ENCODE measurements around the gene ELP6.

DNA sequence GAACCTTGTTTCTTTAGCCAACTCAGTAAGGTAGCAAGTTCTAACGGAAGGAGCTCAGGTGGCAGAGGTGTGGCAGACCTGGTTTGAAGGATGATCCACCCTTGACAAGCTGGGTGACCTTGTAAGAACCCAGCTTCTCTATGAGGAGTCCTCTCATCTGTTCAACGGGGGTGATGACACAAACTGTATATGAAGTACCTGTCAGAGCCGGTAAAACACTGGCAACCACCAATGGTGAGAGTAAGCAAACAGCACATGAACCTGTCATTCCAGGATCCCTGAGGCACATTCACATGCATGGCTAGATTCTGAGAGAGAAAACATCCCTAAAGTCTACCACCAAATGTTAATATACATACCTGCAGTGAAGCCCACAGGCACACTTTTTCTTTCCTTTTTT lies 40.1 kb downstream of the ELP6 start:
- TF ChIP-seq TEAD4 (IDR thresholded peaks at IDR 0.05) = no peak
- TF ChIP-seq EP300 (IDR thresholded peaks at IDR 0.05; ENCODE audit: borderline replicate concordance) = no peak
- no peak for TF ChIP-seq RAD21 (IDR thresholded peaks at IDR 0.05; ENCODE audit: low read depth)
- TF ChIP-seq TCF12 (IDR thresholded peaks at IDR 0.05; ENCODE audit: low read depth) = no peak
- TF ChIP-seq CEBPB (IDR thresholded peaks at IDR 0.05) = no peak
- TF ChIP-seq, protein P1, sequence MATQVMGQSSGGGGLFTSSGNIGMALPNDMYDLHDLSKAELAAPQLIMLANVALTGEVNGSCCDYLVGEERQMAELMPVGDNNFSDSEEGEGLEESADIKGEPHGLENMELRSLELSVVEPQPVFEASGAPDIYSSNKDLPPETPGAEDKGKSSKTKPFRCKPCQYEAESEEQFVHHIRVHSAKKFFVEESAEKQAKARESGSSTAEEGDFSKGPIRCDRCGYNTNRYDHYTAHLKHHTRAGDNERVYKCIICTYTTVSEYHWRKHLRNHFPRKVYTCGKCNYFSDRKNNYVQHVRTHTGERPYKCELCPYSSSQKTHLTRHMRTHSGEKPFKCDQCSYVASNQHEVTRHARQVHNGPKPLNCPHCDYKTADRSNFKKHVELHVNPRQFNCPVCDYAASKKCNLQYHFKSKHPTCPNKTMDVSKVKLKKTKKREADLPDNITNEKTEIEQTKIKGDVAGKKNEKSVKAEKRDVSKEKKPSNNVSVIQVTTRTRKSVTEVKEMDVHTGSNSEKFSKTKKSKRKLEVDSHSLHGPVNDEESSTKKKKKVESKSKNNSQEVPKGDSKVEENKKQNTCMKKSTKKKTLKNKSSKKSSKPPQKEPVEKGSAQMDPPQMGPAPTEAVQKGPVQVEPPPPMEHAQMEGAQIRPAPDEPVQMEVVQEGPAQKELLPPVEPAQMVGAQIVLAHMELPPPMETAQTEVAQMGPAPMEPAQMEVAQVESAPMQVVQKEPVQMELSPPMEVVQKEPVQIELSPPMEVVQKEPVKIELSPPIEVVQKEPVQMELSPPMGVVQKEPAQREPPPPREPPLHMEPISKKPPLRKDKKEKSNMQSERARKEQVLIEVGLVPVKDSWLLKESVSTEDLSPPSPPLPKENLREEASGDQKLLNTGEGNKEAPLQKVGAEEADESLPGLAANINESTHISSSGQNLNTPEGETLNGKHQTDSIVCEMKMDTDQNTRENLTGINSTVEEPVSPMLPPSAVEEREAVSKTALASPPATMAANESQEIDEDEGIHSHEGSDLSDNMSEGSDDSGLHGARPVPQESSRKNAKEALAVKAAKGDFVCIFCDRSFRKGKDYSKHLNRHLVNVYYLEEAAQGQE (IDR thresholded peaks at IDR 0.05; ENCODE audit: low read depth) = no peak
- TF ChIP-seq, protein P2, sequence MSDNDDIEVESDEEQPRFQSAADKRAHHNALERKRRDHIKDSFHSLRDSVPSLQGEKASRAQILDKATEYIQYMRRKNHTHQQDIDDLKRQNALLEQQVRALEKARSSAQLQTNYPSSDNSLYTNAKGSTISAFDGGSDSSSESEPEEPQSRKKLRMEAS (IDR thresholded peaks at IDR 0.05) = no peak
- no peak for TF ChIP-seq YY1 (IDR thresholded peaks at IDR 0.05; ENCODE audit: low read depth)
- no peak for TF ChIP-seq NFIC (IDR thresholded peaks at IDR 0.05)
- no peak for TF ChIP-seq CREB1 (IDR thresholded peaks at IDR 0.05; ENCODE audit: low read depth)
- TF ChIP-seq, protein P3, sequence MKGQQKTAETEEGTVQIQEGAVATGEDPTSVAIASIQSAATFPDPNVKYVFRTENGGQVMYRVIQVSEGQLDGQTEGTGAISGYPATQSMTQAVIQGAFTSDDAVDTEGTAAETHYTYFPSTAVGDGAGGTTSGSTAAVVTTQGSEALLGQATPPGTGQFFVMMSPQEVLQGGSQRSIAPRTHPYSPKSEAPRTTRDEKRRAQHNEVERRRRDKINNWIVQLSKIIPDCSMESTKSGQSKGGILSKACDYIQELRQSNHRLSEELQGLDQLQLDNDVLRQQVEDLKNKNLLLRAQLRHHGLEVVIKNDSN (IDR thresholded peaks at IDR 0.05) = no peak
- no peak for TF ChIP-seq TAF1 (IDR thresholded peaks at IDR 0.05; ENCODE audit: low read depth)
- no peak for TF ChIP-seq ZBTB7A (IDR thresholded peaks at IDR 0.05; ENCODE audit: low read depth)
- no peak for TF ChIP-seq FOXM1 (IDR thresholded peaks at IDR 0.05; ENCODE audit: borderline replicate concordance, low read depth)

All from Ishikawa (cell line).